ENCODE measurements around the gene SELENOS.

Gene SELENOS

GRCh38 chr15:101254157-101255050, 22.9 kb downstream of the SELENOS start:
- DNase-seq (ENCODE audit: extremely low spot score, insufficient read length, low read depth) (no peak), FAIRE-seq (no peak)

DNA sequence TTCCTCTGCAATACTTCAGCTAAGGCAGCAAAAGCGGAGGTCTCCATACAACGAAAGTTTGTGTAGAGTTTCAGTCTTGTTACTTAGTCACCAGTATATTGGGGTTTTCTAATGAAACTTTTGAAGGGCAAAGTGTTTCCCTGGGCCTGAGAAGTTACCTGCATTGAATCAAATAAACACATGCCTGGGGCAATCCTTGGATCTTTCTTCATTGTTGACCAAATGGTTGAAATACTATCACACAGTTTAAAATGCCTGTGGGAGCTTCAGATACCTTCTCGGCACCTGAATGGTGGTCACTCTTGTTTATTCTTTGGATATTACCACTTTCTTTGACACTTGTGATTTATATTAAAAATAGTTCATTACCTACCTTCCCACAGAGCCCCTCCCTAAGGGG, 24.4 kb downstream of the SELENOS start:
- DNase-seq (ENCODE audit: extremely low spot score, insufficient read length, low read depth) (no peak), FAIRE-seq (no peak)

GRCh38 chr15:101251830-101252820, 25.2 kb downstream of the SELENOS start, which contains the start of gene CHSY1:
CHSY1 (minus strand) TSS chr15:101252048; CDS start chr15:101251456, 592 bp downstream.
- DNase-seq (ENCODE audit: extremely low spot score, insufficient read length, low read depth): peak; percentile 73
- peak; percentile 65 for FAIRE-seq

DNA sequence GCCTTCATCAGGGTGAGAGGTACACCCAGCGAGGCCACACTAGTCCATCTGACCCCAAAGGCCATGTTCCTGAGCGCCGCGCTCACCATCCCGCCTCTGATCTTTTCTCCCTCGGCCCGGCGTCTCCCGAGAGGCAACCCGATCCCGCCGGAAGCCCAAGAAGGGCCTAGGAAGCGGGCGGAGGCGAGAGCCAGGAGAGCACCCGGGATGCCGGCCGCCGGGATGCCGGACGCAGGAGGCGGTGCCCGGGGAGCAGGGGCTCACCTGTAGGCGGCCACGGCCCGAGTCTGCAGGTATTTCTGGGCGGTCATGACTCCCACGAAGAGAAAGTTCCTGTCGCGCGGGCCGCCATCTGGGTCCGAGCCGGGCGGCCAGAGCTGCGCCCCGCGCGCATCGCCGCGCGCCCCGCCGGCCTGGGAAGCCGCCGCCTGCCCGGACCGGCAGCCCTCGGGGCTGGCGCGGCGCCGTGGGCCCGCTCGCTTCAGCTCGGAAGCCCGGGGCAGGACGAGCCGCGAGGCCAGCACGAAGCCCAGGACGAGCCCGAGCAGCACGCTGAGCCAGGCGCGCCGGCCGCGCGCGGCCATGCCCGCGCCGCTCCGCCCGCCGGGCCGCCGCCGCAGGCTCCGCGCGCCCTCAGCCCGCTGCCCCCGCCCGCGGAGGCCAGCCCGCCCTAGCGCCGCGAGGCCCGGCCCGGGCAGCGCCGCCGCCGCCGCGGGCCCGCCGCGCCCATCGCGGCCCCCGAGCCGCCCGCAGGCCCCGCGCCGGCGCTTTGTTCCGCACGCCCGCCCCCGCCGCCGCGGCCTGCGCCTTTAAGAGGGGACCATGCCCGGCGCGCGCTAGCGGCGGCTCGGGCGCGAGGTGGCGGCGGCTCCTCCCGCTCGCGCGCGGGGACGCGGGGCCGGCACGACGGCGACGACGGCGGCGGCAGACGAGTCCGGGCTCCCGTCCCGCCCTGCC, 26.1 kb downstream of the SELENOS start:
- no peak for DNase-seq (ENCODE audit: extremely low spot score, insufficient read length, low read depth)
- FAIRE-seq: no peak

GRCh38 chr15:101250341-101250831, 26.9 kb downstream of the SELENOS start:
- DNase-seq (ENCODE audit: extremely low spot score, insufficient read length, low read depth) (no peak), FAIRE-seq (no peak)

GRCh38 chr15:101248274-101248673, 29.0 kb downstream of the SELENOS start:
- no peak for FAIRE-seq
- DNase-seq (ENCODE audit: extremely low spot score, insufficient read length, low read depth): no peak

DNA sequence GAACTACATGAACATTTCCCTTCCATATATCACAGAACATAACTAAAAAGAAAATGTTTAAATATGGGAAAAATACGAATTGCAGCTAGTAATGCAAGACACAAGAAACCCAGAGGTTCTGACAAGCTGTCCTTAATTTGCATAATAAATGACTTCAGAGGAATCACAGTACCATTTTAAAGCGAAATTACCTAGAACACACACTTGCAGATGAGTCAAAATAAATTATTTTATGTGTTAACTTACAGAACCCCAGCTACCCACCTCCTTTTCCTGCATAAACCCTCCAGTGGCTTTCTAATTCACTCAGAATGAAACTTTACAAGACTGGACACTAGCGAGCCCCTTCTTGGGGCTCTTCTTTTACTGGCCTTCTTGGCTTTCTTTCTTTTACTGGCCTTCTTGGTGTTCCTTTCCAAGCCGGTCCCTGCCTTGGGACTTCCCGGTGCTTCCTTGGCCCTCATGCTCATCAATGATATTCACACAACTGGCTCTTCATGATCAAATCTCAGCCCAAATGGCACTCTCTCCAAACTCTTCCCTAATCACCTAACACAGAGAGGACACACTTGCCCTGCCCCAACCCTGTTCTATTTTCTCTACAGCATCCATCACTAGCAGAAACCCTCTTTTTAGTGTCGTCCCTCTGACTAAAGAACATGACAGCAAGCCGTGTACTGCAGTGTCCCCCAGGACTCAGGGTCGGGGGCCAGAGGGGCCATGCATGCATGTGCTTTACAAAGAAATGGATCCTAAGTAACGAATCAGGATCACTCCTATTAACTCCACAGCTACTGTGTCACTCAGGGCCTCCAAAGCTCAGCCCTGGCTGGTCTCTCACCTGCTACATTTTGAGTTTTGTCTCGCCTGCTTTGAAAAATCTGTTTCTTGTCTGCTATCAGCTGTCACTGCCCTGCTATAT, 30.2 kb downstream of the SELENOS start:
- peak; percentile 36 for FAIRE-seq
- no peak for DNase-seq (ENCODE audit: extremely low spot score, insufficient read length, low read depth)

- DNase-seq (ENCODE audit: extremely low spot score, insufficient read length, low read depth) (no peak), FAIRE-seq (peak; percentile 15)
Measured at GRCh38 chr15:101246391-101246790, 30.9 kb downstream of the SELENOS start.

GRCh38 chr15:101244889-101245668, 32.2 kb downstream of the SELENOS start:
- DNase-seq (ENCODE audit: extremely low spot score, insufficient read length, low read depth): no peak
- FAIRE-seq: no peak

DNA sequence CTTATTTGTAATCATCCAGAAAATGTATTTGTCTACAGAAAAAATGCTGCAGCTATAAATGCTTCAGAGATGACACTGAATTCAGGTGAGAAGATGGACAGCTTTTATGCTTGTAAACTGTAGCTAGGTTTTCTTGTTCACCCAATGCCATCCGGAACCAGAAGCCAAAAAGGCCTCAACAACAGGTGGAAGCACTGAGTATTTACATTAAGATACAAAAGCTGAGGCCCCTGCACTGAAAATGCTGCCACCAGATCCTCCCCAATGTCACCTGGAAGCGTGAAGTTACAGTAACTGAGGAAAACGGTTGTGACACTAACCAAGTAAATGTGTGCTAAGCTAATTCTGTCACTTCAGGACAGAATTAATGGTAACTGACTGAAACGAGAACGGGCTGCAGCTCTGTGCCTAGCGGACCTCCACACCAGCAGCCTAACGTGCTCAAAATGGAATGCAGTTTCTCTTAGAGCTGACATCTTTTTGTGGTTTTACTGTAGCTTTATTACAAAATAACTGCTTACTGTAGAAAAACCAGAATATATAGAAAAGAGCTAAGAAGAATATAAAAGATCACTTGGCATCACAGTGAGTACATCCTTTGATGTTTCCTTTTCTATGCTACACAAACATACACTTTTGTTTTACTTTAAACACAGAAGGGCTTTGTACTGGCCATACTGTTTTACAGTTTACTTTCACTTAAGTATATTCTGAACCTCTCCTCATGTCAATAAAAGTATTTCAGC, 33.1 kb downstream of the SELENOS start:
- FAIRE-seq: no peak
- DNase-seq (ENCODE audit: extremely low spot score, insufficient read length, low read depth): no peak

- DNase-seq (ENCODE audit: extremely low spot score, insufficient read length, low read depth) (no peak), FAIRE-seq (no peak)
Measured at GRCh38 chr15:101243420-101243819, 33.9 kb downstream of the SELENOS start.

DNA sequence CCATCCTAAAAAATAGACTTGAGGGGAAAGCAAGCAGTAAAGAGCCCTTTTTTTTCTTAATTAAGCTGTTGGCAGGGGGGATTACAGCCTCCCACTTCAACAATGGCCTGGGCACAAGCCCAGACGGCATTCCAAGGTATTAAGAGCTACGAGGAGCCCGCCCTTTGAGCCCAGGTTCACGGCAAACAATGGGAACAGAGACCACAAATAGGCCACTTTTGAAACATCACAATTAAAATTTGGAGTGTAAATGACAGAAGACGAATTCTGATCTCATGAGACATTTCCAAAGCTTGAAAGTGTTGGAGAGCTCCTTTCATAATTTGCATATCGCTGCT, 34.3 kb downstream of the SELENOS start:
- no peak for FAIRE-seq

GRCh38 chr15:101242160-101242998, 34.9 kb downstream of the SELENOS start:
- DNase-seq (ENCODE audit: extremely low spot score, insufficient read length, low read depth): peak; percentile 60
- FAIRE-seq: peak; percentile 88

More for the DNA sequence above, 34.3 kb downstream of the SELENOS start:
- no peak for DNase-seq (ENCODE audit: extremely low spot score, insufficient read length, low read depth)

DNA sequence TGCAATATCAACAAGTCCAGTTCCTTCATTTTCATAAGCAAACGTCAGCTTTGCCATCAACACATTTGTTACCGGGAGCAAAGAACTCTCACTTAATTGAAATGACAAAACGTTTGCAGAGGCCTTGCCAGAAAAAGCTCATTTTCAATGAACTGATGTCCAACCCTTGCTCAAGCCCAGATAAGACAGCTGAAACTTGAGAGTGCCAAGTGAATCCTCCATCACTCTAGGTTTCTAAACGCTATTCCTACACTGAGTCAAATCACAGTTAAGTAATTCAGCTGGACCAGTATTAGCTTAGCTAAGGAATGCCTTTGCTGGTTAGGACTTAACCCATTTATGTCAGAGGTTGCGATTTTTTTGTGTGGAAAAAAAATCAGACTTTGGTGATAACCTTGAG, 36.9 kb downstream of the SELENOS start:
- FAIRE-seq: no peak
- DNase-seq (ENCODE audit: extremely low spot score, insufficient read length, low read depth): no peak

DNA sequence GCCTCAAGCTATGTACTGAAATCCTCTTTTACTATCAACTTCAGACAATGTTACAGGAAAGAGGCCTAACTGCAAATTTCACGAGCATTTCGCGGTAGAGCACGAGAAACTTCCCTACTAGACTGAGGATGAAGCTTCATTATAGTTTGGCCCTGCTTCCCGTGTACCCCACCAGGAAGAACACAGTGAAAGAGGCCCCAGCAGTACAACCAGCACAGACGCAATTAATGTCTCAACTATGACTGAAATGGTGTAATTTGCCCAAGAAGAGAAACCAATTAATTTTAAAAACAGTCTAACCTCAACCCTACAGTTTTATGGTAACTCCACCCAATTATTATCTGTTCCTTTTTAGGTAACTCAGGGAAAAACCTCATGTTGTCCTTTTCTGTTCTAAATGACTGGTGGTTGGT, 37.6 kb downstream of the SELENOS start:
- FAIRE-seq: no peak
- DNase-seq (ENCODE audit: extremely low spot score, insufficient read length, low read depth): no peak

GRCh38 chr15:101237251-101237650, 40.0 kb downstream of the SELENOS start:
- FAIRE-seq: no peak
- DNase-seq (ENCODE audit: extremely low spot score, insufficient read length, low read depth): no peak

All from GM18507 (cell line).